GM12878 (cell line): ENCODE results near the gene ATOSB. TPM values are rescaled to one million over a fixed set of nuclear protein-coding genes. Genes with fewer than 3 reads are reported as not detected.

Source experiments
- ASH2L ChIP-seq: fragments of 300-600, 200-600 bp; sonication (generic); IDR thresholded peaks from 2 replicates; pipeline ENCODE4 v1.6.1; 2017; ENCODE audit warnings: low read depth, mild to moderate bottlenecking, borderline replicate concordance
- ATF7 ChIP-seq: fragments of 450-650 bp; IDR thresholded peaks from 2 replicates; pipeline ENCODE4 v1.6.1; 2016; ENCODE audit warnings: low read depth, mild to moderate bottlenecking
- BCL11A ChIP-seq: IDR thresholded peaks from 2 replicates; pipeline ENCODE4 v1.6.1; 2011; ENCODE audit warnings: low read depth, low read length
- CBX5 ChIP-seq: sonication (generic); IDR thresholded peaks from 2 replicates; pipeline ENCODE4 v1.6.1; 2016; ENCODE audit warnings: low read depth, moderate library complexity, mild to moderate bottlenecking, inconsistent platforms
- EP300 ChIP-seq, 2 experiments: fragments of 150-350 bp in 1 of 2; IDR thresholded peaks; 2 replicates each; pipeline ENCODE4 v1.6.1; 2011 to 2012; ENCODE audit warnings: low read depth in 2 of 2, low read length in 2 of 2, borderline replicate concordance in 1 of 2, improper control_type of control experiment in 1 of 2, inconsistent platforms in 1 of 2; ENCODE audit not compliant: control insufficient read depth in 1 of 2
- ETV6 ChIP-seq, 2 experiments: fragments of 450-650 bp in 1 of 2; IDR thresholded peaks in 1 of 2; conservative IDR thresholded peaks in 1 of 2; 2 replicates each; pipeline ENCODE4 v1.6.1; 2014; ENCODE audit warnings: antibody characterized with exemption in 1 of 2, borderline replicate concordance in 1 of 2, low read depth in 1 of 2, mild to moderate bottlenecking in 1 of 2, moderate library complexity in 1 of 2
- FOS ChIP-seq: IDR thresholded peaks from 3 replicates; pipeline ENCODE4 v1.6.1; 2011; ENCODE audit warnings: borderline replicate concordance; ENCODE audit not compliant: insufficient read length; ENCODE audit errors: extremely low read depth
- GATAD2B ChIP-seq: fragments of 450-650 bp; conservative IDR thresholded peaks from 2 replicates; pipeline ENCODE4 v1.6.1; 2017; ENCODE audit warnings: low read depth, mild to moderate bottlenecking, moderate library complexity
- NBN ChIP-seq: fragments of 450-650 bp; IDR thresholded peaks from 2 replicates; pipeline ENCODE4 v1.6.1; 2016
- NFXL1 ChIP-seq: fragments of 450-650 bp; IDR thresholded peaks from 2 replicates; pipeline ENCODE4 v1.6.1; 2017; ENCODE audit warnings: antibody characterized with exemption, mild to moderate bottlenecking, borderline replicate concordance
- NR2C1 ChIP-seq: fragments of 450-650 bp; IDR thresholded peaks from 2 replicates; pipeline ENCODE4 v1.6.1; 2017; ENCODE audit warnings: antibody characterized with exemption, mild to moderate bottlenecking, moderate library complexity
- NR2F1 ChIP-seq: fragments of 450-650 bp; conservative IDR thresholded peaks from 2 replicates; pipeline ENCODE4 v1.6.1; 2017; ENCODE audit warnings: mild to moderate bottlenecking
- RBBP5 ChIP-seq: fragments of 200-600 bp; sonication (generic); conservative IDR thresholded peaks from 2 replicates; pipeline ENCODE4 v1.6.1; 2016
- SMAD1 ChIP-seq: fragments of 450-650 bp; IDR thresholded peaks from 2 replicates; pipeline ENCODE4 v1.6.1; 2018; ENCODE audit warnings: mild to moderate bottlenecking, low read depth; ENCODE audit not compliant: partially characterized antibody
- SMC3 ChIP-seq: IDR thresholded peaks from 2 replicates; pipeline ENCODE4 v1.6.1; 2011; ENCODE audit warnings: low read length, improper control_type of control experiment, borderline replicate concordance
- SRF ChIP-seq, 2 experiments: IDR thresholded peaks; 2 replicates each; pipeline ENCODE4 v1.6.1; 2011; ENCODE audit warnings: low read depth in 2 of 2, low read length in 2 of 2, mild to moderate bottlenecking in 1 of 2, moderate library complexity in 1 of 2
- TAF1 ChIP-seq: IDR thresholded peaks from 2 replicates; pipeline ENCODE4 v1.6.1; 2011; ENCODE audit warnings: mild to moderate bottlenecking, low read depth, low read length, borderline replicate concordance
- TARDBP ChIP-seq: IDR thresholded peaks from 2 replicates; pipeline ENCODE4 v1.6.1; 2016; ENCODE audit warnings: borderline replicate concordance
- TCF3 ChIP-seq: IDR thresholded peaks from 2 replicates; pipeline ENCODE4 v1.6.1; 2012; ENCODE audit warnings: low read depth, mild to moderate bottlenecking, low read length, borderline replicate concordance; ENCODE audit not compliant: insufficient read depth
- YBX1 ChIP-seq: fragments of 450-650 bp; IDR thresholded peaks from 2 replicates; pipeline ENCODE4 v1.6.1; 2016; ENCODE audit warnings: antibody characterized with exemption
- ZNF384 ChIP-seq: IDR thresholded peaks from 2 replicates; pipeline ENCODE4 v1.6.1; 2012; ENCODE audit warnings: low read depth, mild to moderate bottlenecking, low read length, improper control_type of control experiment, borderline replicate concordance
- ZNF622 ChIP-seq: fragments of 450-650 bp; IDR thresholded peaks from 2 replicates; pipeline ENCODE4 v1.6.1; 2017; ENCODE audit warnings: mild to moderate bottlenecking, inconsistent platforms
- ZZZ3 ChIP-seq: IDR thresholded peaks from 2 replicates; pipeline ENCODE4 v1.6.1; 2011; ENCODE audit warnings: low read depth; ENCODE audit not compliant: control insufficient read depth, insufficient read length
- polyA plus RNA-seq, 11 experiments: library from polyadenylated mRNA; depleted of rRNA in 4 of 11; unstranded in 6 of 11; stranded (reverse) in 5 of 11; fragments of >200 nt; fragmentation: Nextera tagmentation in 4 of 11; fragmentation: Illumina TruSeq in 1 of 11; extraction: Ambion mirVana in 4 of 11; extraction: Trizol in 1 of 11; gene quantifications; 1 replicate in 1 of 11; 2 replicates in 10 of 11; pipeline versions ENCODE4 v1.2.1 to v1.2.3, GENCODE V29; 2011 to 2016; ENCODE audit warnings: inconsistent platforms in 2 of 11, missing spikeins in 2 of 11, low read depth in 1 of 11
- total RNA-seq, 4 experiments: library from RNA; depleted of rRNA in 3 of 4; stranded (reverse); fragments of >200 nt in 3 of 4; fragmentation: Illumina TruSeq in 1 of 4; extraction: Trizol in 1 of 4; gene quantifications; 2 replicates each; pipeline versions ENCODE4 v1.2.1 to v1.2.3, GENCODE V29; 2013 to 2021
- TF ChIP-seq, protein P1 (sequence below): IDR thresholded peaks from 2 replicates; pipeline ENCODE4 v1.6.1; 2011; ENCODE audit warnings: borderline replicate concordance, low read depth, mild to moderate bottlenecking, moderate library complexity, mixed read lengths, low read length; ENCODE audit not compliant: insufficient read depth; ENCODE audit errors: extremely low read length
- TF ChIP-seq, protein P2 (sequence below): fragments of 150-350 bp; IDR thresholded peaks from 2 replicates; pipeline ENCODE4 v1.6.1; 2014; ENCODE audit warnings: mild to moderate bottlenecking, low read depth, low read length

ATOSB gene
- total and polyA plus RNA-seq, 10 of the 15 experiments (the other 5 are each of a cell fraction or from before 2014, with no cell fraction given), result 0.60 to 5.4 (median 2.5) TPM

DNA sequence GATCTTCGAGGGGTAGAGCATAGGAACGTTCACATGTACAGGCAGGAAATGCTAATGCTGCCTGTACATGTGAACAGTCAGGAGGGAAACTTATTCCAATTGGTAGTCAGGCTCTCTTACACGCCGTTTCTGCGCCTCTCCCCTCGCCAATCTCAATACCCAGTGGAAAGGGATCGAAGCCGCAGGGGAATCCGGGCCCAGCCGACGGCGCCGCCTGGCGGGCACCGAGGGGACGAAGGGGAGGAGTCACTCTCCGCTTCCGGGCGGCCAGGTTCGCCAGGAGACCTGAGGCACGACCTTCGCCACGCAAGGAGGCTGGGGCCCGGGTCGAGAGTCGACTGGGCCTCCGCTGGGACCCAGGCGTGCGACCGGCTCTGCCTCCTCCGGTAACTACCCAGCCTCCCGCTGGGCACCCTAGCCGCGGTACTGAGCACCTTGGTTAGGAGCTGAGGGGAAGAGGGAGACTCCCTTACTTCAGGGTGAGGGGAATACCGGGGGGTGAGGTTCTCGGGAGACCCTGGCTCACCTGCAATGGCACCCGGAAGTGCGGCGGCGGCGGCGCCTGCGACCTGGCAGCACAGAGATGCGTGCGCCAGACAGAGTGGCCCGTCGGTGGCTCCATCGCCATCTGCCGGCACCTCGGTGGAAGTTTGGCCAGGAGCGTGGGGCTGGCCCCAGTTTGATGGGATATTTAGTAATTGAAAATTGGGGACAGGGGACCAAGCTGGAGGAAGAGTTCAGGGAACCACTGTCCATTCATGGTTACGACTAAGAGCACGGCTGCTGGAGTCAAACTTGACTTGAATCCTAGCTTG lies 19.4 kb downstream of the ATOSB start, which contains the start of gene PIGO (continued):
- no peak for TF ChIP-seq YBX1
- peak; percentile 81; the same call in 1 of the 2 replicates for TF ChIP-seq TAF1
- no peak for TF ChIP-seq EP300 (IDR thresholded peaks at IDR 0.05; ENCODE audit: borderline replicate concordance in 1 of 2, control insufficient read depth in 1 of 2, low read depth in 2 of 2, low read length in 2 of 2)
- TF ChIP-seq ATF7, result peak; percentile 64
- TF ChIP-seq, protein P1, sequence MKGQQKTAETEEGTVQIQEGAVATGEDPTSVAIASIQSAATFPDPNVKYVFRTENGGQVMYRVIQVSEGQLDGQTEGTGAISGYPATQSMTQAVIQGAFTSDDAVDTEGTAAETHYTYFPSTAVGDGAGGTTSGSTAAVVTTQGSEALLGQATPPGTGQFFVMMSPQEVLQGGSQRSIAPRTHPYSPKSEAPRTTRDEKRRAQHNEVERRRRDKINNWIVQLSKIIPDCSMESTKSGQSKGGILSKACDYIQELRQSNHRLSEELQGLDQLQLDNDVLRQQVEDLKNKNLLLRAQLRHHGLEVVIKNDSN, result no peak
- peak; percentile 86 for TF ChIP-seq NR2C1
- no peak for TF ChIP-seq NFXL1
- TF ChIP-seq CBX5, result peak; percentile 44; the same call in 1 of the 2 replicates
- TF ChIP-seq FOS, result no peak
- 0 out of 2 replicates have a peak, but pooled peaks have one; percentile 48 for TF ChIP-seq ASH2L
- peak; percentile 95 for TF ChIP-seq GATAD2B
- TF ChIP-seq NBN, result peak; percentile 96
- no peak for TF ChIP-seq ZZZ3
- TF ChIP-seq TCF3, result 0 out of 2 replicates have a peak, but pooled peaks have one; percentile 50
- TF ChIP-seq SRF (IDR thresholded peaks at IDR 0.05; ENCODE audit: low read depth in 2 of 2, low read length in 2 of 2), result 0 out of 4 replicates have a peak, but pooled peaks of 1 of the 2 experiments have one; percentile 11
- TF ChIP-seq NR2F1, result peak; percentile 94
- TF ChIP-seq TARDBP, result peak; percentile 39; the same call in 1 of the 2 replicates
- no peak for TF ChIP-seq ZNF622
- TF ChIP-seq BCL11A, result no peak
- TF ChIP-seq ZNF384, result no peak
- no peak for TF ChIP-seq SMAD1
- TF ChIP-seq ETV6 (conservative IDR thresholded peaks at IDR 0.05 in 1 of 2, IDR thresholded peaks at IDR 0.05 in 1 of 2; ENCODE audit: borderline replicate concordance in 1 of 2, low read depth in 1 of 2), result no peak
- peak; percentile 58; the same call in 1 of the 2 replicates for TF ChIP-seq SMC3
- TF ChIP-seq, protein P2, sequence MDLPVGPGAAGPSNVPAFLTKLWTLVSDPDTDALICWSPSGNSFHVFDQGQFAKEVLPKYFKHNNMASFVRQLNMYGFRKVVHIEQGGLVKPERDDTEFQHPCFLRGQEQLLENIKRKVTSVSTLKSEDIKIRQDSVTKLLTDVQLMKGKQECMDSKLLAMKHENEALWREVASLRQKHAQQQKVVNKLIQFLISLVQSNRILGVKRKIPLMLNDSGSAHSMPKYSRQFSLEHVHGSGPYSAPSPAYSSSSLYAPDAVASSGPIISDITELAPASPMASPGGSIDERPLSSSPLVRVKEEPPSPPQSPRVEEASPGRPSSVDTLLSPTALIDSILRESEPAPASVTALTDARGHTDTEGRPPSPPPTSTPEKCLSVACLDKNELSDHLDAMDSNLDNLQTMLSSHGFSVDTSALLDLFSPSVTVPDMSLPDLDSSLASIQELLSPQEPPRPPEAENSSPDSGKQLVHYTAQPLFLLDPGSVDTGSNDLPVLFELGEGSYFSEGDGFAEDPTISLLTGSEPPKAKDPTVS, result no peak
- TF ChIP-seq RBBP5, result no peak
